GM19452 (cell line): ENCODE measurements around the gene CAMP.
"Not testable (repeated sequence)": the region's sequence is repeated elsewhere in the genome, so short reads cannot be mapped to it uniquely, and the experiment has no call there.

Experiments
- ATAC-seq: cut with Tn5 transposase; IDR thresholded peaks from one replicate; pipeline ENCODE4 v1.9.1; 2021; ENCODE audit not compliant: unreplicated experiment

The CAMP gene, protein sequence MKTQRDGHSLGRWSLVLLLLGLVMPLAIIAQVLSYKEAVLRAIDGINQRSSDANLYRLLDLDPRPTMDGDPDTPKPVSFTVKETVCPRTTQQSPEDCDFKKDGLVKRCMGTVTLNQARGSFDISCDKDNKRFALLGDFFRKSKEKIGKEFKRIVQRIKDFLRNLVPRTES

DNA sequence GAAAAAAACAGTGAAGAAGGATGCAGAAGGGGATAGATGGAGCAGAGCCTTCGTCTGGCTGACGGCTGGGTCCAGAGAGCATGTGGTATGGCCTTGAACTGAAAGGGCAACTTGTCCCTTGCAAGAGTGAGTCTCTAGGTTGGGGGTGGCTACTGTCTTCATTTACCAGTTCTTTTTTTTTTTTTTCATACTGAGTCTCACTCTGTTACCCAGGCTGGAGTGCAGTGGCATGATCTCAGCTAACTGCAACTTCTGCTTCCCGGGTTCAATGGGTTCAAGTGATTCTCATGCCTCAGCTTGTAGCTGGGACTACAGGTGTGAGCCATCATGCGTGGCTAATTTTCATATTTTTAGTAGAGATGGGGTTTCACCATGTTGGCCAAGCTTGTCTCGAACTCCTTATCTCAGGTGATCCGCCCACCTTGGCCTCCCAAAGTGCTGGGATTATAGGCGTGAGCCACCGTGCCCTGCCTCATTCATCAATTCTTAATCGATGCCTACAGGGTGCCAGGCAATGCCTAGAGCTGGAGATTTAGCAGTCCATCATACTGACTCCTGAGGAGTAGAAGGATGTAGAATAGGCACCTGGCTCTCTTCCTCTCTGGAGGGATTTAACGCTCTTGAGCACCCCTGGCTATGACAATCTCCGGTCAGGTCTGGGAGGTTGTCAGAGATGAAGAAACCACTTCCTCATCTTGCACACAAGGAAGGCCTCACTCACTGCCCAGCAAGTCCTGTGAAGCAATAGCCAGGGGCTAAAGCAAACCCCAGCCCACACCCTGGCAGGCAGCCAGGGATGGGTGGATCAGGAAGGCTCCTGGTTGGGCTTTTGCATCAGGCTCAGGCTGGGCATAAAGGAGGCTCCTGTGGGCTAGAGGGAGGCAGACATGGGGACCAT is at the start of gene CAMP:
Gene CAMP, plus strand, starts transcription at position 880 of the 898 bp plus-strand sequence. Its CDS starts 17 bp downstream, at position 897.
- ATAC-seq, result peak; percentile 67

DNA sequence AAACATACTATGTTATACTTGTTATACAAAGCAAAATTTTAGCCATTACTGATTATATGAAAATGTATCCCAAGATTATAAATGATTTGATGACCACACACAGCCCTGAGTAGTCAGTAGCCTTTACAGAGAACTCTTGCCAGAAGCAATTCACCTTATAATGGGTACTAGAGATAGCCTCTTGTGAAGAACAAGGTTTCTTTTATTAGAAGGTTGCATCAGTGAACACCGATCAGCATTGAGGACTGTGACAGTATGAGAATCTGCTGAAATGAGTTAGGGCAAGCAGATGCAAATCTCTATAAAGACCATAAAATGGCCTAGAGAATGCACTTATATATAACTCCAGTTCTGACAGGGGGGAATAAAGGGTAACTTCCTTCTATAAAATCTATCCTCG is 45.2 kb upstream of the CAMP start:
- no peak for ATAC-seq

DNA sequence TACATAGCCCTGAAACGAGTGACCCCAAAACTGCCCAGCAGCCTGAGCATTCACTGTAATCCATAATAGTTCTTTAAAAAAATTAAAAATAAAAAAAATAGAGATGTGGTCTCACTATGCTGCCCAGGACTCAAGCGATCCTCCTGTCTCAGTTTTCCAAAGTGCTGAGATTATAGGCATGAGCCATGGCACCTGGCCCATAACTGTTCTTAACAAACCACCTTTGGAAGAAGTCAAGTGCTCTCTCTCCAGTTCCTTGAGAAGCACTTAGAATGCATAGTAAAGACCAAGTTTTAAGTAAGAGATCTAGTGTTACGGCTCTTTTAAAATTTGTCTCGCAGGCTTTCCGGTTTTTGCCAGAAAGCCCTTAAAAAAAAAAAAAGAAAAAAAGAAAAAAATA is 43.3 kb upstream of the CAMP start:
- no peak for ATAC-seq

DNA sequence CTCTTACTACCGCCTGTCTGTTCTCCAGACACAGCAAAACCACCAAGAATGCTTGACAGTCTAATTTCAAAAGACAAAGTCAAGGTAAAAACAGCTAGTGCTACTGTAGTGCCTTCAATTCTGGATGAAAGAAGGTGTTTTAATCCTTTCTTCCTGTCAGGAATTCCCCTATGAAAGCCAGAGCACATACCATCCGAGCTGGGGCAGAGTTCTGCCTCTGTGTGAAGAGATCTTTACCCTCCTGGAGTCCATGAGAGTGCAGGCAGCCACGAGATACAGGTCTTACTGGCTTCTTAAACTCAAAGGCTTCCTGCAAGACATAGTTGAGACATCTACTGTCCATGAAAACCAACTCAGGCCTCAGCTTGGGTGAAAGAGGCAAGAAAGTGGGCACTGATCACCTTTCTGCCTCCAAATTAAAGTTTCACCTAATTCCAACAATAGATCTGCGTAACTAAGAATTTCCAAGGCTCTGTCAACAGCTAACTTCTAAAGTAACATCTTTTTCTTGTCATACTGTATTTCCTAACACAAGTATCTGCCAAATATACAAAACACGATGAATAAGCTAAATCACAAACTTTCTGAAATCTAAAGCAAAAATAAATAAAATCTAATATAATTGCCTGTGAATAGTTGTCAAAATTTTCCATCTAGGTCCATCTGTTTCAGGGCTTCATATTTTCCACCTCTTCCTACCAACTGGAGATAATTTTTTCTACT is 42.6 kb upstream of the CAMP start:
- no peak for ATAC-seq

DNA sequence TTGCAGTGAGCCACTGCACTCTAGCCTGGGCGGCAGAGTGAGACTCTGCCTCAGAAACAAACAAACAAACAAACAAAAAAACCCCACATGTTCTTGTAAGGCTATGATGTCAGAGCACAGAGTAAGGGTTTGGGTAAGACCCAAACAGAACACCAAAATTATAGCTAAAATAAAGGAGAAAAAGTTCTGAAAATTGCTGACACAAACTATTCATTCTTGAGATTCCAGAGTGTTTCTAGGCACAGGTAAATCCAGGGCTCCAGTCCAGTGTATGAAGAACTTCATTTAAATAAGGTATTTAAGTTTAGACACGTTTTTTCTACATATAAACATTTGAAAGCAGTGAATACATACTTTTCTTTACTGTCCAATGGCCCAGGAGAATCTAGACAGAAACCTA is 39.0 kb upstream of the CAMP start:
- no peak for ATAC-seq

DNA sequence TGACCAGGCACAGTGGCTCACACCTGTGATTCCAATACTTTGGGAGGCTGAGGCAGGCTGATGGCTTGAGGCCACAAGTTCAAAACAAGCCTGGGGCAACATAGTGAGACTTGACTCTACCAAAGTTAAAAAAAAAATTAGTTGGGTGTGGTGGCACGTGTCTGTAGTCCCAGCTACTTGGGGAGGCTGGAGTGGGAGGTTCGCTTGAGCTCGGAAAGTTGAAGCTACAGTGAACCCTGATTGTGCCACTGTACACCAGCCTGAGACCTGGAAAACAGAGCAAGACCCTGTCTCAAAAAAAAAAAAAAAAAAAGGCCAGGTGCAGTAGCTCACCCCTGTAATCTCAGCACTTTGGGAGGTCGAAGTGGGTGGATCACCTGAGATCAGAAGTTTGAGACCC is 38.2 kb upstream of the CAMP start:
- ATAC-seq, result no peak

DNA sequence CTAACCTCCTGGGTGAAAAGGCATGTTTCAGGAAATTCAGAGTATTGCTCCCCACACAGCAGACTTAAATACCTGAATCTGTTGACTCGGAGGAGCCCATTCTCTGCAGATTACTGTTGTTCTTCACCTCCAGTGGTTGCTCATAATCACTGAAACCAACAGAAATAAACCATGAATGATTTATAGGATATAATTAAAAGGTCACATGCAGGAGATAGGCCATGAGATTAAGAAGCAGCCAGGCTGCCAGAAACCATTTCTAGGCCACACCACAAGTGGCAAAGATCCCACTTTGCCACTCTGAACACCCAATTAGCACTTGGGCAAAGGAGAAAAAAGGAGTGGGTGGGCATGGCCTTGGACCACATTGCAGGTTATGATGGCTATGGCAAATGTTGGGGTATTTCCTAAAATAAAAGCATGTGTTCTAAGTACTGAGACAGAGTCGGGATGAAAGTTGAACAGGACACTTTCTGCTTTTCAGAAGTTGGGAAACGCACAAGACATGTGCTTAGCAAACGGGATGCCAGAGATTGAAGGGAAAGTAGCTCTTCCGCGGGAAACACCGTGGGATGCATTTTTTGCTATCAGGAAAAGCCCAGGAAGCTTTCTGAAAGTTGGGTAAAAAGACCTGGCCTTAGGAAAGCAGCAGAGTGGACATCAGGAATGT is 36.5 kb upstream of the CAMP start:
- ATAC-seq, result no peak

DNA sequence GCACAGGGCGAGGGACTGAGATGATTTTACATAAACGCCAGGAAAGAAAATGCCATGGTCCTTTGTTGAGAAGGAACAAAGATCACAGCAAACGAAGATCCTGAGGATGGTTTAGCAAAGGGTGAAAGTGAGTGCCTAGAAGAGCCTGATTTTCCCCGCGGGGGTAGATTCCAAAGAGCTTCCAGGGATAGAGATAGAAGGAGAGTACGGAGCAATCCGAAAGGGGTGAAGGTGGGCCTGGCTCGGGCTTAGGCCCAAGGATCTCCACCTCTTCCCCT is 36.1 kb upstream of the CAMP start:
- ATAC-seq, result no peak

DNA sequence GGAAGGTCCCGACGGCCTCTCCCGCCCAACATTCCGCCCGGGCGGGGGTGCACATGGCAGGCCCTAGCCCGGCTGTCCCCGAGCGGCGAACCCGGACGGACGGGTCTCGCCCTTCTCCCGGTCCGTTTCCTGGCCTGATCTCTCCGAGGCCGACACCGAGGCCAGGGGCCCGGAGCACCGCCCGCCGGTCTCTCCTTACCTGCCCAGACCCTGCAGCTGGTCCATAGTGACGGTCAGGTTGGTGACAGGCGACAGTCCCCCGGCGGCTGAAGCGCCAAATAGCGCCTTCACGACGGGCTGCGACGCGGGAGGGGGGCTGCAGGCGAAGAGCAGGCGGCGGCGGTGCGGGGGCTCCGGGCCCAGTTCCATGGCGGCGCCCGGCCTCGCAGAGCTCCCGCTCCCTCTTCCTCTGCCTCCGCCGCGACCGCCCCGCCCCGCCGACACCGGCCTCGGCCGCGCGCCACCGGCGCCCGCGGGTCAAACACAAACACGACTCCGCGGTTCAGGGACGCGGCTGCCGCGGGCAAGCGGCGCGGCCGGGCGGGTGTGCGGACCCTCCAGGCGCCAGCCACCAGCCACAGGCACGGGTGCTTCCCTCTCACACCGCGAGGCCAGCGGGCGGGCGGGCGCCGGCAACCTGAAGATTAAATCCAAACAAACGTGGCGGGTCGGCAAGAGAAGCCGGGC is 35.6 kb upstream of the CAMP start:
- ATAC-seq, result peak; percentile 21

DNA sequence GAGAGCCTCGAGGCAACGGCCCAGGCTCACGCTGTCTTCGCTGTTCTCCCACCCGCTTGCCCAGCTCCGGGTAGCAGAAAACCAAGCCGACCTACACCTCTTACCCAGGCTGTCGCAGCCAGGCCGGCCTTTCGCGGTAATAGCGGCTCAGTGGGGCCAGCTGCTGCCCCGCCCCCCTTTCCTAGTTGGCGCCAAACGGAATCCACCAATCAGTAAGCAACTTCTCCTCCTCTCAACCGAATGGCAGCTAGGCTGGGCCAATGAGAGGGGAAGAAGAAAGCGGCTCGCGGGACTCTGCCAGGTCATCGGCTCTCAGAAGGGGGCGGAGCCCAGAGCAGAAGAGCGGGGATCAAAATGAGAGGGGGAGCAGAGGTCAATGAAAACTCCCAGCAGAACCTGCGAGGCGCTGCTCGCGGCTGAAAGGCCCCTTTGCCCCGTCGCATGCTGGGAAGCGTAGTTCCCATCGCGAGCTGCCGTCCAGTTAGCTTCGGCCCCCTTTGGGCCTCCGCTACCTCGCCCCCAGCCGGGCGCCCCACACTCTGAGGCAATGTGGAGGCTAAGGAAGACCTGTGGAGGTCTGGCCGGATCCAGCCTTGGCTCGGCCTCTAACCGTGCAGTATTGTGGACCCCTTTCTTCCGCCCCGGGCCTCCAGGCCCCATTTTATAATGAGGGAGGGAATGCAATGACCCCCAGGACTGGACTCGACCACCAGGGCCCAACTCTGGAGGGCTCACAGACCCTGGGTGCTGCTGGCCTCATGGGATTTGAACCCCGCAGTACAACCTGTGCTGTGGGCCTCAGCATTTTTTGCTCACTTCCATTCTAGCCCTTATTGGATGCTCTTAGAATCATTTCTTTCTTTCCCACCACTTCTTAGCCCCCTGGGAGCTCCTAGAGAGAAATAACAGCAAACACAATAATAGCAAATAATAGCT is 34.8 kb upstream of the CAMP start, which contains the start of gene CDC25A:
Gene CDC25A, minus strand, starts transcription at position 152 of the 936 bp plus-strand sequence. CDS start 470 bp downstream, outside the sequence.
- peak; percentile 90 for ATAC-seq

DNA sequence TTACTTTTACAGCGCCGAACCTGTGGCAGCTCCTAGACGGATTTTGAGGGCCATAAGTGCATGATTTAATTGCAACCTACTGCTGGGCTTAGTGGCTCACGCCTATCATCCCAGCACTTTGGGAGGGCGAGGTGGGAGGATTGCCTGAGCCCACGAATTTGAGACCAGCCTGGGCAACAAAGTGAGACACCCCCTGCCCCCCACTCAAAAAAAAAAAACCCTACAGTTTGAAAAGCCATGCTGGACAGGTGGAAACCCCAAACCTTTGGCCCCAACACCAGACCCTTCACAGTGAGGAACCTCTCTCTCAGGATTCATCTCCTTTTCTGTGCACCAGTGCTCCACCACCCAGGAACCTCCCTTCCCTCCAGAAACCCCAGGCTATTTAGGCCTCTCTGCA is 34.0 kb upstream of the CAMP start:
- no peak for ATAC-seq

DNA sequence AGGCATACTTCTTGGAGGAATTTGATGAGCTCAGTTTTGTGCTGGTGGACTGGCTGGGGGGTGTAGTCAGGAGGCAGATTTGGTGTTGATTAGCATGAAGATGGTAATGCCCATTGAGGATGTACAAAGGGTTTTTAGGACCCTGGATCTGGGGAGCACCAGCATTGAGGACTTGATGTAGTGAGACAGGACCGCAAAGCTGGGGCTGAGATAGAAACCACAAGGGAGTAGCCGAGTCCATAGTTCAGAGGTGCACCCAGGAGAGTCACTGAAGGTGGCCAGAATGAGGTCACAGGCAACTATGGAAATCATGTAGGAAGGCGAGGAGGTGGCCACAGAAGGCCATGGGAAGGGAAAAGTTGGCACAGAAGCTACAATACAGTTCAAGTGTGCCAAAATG is 32.4 kb upstream of the CAMP start:
- no peak for ATAC-seq

DNA sequence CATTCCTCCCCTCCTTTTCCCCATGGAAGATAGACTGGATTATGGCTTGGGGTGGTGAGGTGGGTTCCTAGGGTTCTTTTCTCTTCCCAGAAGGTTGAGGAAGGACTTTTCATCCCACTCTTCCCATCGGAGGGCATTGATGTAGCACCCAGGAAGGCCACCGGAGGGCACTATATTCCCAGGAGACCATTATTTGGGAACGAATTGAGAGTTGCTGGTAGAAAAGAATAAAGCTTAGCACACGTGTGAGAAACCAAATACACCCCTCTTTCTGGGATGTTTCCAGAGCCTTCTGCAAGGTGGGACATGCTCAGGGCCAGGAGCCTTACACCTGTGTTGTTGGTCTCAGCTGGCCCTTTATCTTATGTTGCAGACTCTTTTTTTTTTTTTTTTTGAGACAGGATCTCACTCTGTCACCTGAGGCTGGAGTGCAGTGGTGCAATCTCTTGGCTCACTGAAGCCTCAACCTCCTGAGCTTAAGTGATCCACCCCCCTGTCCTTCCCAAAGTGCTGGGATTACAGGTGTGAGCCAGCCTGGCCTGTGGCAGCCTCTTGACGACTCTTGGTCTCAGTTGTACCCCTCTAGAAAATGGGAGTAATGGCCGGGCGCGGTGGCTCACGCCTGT is 28.7 kb upstream of the CAMP start:
- no peak for ATAC-seq

DNA sequence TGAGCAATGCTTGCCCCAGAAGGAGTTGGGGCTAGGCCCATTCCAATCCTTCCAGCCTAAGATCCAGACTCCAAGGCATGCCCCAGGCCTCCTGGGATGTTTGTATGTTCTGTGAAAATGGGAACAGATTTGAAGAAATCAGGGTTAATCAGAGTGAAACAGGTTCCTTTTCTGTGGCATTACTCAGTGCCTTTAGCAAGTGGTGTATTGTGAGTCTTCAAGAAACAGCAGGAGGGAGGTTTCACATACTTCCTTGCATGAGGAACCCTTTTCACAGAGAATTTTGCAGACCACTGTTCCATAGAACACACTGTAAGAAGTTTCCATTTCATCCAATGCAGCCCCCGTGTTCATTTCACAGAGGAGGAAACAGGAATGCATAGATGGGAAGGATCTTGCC is 26.7 kb upstream of the CAMP start:
- ATAC-seq, result no peak

DNA sequence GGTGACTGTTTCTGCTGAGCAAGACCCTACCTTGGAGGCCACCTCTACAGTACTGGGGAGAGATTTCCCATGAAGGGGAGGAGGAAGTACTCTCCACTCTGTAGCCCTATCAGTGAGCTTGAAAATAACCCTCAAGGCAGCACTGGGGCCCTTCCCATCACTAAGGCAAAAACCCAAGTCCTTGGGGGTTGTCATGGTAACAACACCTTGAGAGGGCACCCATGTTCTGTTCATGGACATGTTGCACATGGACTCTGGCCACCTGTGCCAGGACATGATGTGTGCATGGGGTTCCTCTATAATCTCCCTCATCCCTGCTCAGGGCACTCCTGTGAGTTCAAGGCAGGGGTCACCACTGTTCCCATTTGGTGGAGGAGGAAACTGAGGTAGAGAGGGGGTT is 24.2 kb upstream of the CAMP start:
- no peak for ATAC-seq

DNA sequence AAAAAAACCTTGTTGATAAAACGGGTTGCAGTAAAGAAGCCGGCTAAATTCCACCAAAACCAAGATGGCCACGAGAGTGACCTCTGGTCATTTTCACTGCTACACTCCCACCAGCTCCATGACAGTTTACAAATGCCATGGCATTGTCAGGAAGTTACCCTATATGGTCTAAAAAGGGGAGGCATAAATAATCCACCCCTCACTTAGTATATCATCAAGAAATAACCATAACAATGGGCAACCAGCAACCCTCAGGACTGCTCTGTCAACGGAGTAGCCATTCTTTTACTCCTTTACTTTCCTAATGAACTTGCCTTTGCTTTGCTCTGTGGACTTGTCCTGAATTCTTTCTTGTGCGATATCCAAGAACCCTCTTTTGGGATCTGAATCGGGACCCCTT is 20.7 kb upstream of the CAMP start:
- no peak for ATAC-seq

DNA sequence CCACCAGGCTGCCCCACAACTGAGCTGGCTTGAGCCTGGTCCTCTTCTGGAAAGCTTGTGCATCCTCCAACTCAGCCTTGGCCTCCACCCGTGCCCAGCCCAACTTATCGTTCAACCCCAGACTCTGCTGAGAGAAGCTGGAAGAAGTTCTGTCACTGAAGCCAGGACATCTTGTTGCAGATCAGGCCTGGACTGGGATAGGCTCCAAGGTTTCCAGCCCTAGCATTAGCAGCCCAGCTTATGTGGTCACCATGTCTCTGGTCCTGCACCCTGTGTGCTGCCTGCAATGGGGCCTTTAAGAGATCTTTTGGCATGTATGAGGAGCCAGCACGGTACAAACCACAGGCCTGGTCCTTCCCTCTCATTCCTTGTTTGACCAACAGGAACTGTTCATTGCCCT is 15.2 kb upstream of the CAMP start:
- no peak for ATAC-seq

DNA sequence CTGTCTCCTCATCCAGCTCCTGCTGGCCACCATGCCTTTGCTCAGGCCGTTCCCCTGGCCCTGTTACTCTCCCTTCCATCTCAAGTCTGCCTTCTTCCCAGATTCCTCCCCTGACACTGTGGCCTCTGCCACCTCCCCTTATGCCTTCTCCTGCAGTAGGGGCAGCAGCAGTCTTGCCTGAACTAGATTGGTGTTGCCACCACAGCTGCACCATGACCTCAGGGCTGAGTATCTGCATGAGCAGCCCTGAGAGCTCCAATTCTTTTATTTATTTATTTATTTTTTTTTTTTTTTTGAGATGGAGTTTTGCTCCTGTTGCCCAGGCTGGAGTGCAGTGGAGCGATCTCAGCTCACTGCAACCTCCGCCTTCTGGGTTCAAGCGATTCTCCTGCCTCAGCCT is 13.8 kb upstream of the CAMP start:
- ATAC-seq, result no peak

DNA sequence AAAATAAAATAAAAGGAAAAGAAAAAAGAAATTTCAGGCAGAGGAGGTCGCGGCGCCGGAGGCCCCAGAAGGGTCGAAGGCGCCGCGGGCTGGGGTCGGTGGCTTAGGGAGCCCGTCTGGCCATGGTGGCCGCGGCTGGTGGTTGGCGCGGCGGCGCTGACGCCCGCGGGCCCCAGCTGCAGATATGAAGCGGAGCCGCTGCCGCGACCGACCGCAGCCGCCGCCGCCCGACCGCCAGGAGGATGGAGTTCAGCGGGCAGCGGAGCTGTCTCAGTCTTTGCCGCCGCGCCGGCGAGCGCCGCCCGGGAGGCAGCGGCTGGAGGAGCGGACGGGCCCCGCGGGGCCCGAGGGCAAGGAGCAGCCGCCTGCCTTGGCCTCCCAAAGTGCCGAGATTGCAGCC is 12.8 kb upstream of the CAMP start:
- ATAC-seq, result not testable (repeated sequence)
